Lower leg skin (tissue), 4 donors: ENCODE results near the gene CDH16. TPM values are rescaled to one million over a fixed set of nuclear protein-coding genes. Genes with fewer than 3 reads are reported as not detected.

ENCODE experiments used
- DNase-seq, 2 donors: peaks; one replicate each; pipeline ENCODE4 v3.0.0-alpha.2; 2019; ENCODE audit warnings: low spot score in 2 of 2
- H3K4me3 ChIP-seq: fragments of 200-600 bp; sonication (generic); 2 replicates; pipeline ENCODE4 v1.5.1; 2017; ENCODE audit warnings: mild to moderate bottlenecking, low read depth; ENCODE audit not compliant: poor library complexity, severe bottlenecking
- POLR2A ChIP-seq, 2 donors: fragments of 450-650 bp; IDR thresholded peaks; one replicate each; pipeline ENCODE4 v1.6.1; 2016 to 2017; ENCODE audit warnings: antibody characterized with exemption in 2 of 2, mild to moderate bottlenecking in 1 of 2, moderate library complexity in 1 of 2
- WGBS, 2 donors: methylation state at CpG; one replicate each; pipeline ENCODE4 v1.1.5; 2018; 5-methylcytosine and 5-hydroxymethylcytosine counted together
- intact Hi-C: fragments of 100-400 bp; cut with DNase I; formaldehyde crosslinking; loops from one replicate; pipeline ENCODE4 v1.15.0; 2023; ENCODE audit warnings: low total_unique reads
- total RNA-seq, 4 donors: library from RNA; depleted of rRNA; stranded (reverse); fragments of >200 nt; gene quantifications; one replicate each; pipeline ENCODE4 v1.1.0, GENCODE V29; 2016
- TF ChIP-seq, protein P1 (sequence below), 3 donors: fragments of 450-650 bp; IDR thresholded peaks; one replicate each; pipeline ENCODE4 v1.5.1; 2016; ENCODE audit warnings: antibody characterized with exemption in 3 of 3, mild to moderate bottlenecking in 3 of 3, moderate library complexity in 2 of 3

CDH16 gene
- total RNA-seq, 4 donors from 2014 or later = 0.10 to 0.58 TPM; not detected in 2

DNA sequence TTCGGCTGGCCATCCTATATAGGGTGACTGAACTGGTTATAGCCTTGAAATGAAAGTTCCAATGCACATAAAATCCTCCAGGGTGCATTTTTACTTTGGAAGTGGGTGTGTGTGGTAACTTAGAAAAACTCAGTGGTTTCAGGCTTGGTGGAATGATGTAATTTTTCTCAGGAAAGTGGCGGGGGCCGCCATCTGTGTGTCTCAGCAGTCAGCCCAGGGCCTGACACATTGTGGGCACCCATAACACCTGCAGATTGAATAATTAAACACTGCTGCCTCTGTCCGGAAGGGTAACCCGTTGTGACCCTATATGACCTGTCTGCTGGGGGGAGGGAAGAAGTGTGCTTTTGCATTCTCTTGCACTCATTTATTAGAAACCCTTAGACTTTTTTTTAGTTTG is 40.6 kb downstream of the CDH16 start:
- WGBS, 2 donors = 61 to 65% methylated on average over 5 of the region's 5 CpGs
- TF ChIP-seq, protein P1, sequence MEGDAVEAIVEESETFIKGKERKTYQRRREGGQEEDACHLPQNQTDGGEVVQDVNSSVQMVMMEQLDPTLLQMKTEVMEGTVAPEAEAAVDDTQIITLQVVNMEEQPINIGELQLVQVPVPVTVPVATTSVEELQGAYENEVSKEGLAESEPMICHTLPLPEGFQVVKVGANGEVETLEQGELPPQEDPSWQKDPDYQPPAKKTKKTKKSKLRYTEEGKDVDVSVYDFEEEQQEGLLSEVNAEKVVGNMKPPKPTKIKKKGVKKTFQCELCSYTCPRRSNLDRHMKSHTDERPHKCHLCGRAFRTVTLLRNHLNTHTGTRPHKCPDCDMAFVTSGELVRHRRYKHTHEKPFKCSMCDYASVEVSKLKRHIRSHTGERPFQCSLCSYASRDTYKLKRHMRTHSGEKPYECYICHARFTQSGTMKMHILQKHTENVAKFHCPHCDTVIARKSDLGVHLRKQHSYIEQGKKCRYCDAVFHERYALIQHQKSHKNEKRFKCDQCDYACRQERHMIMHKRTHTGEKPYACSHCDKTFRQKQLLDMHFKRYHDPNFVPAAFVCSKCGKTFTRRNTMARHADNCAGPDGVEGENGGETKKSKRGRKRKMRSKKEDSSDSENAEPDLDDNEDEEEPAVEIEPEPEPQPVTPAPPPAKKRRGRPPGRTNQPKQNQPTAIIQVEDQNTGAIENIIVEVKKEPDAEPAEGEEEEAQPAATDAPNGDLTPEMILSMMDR (IDR thresholded peaks at IDR 0.05) = no peak
- no peak for TF ChIP-seq POLR2A (IDR thresholded peaks at IDR 0.05)
- DNase-seq = no peak
- intact Hi-C loops = no loop called here
- no peak overlapping the region for H3K4me3 ChIP-seq

- H3K4me3 ChIP-seq = no peak overlapping the region
- 38 to 59% methylated on average over 1 of the region's 1 CpG for WGBS, 2 donors
- TF ChIP-seq POLR2A (IDR thresholded peaks at IDR 0.05) = no peak
- TF ChIP-seq, protein P1 (IDR thresholded peaks at IDR 0.05) = no peak
- intact Hi-C loops = no loop called here
- DNase-seq = no peak
These were observed 44.5 kb downstream of the CDH16 start for GRCh38 chr16:66874079-66874775.

GRCh38 chr16:66873685-66874055 is 45.0 kb downstream of the CDH16 start:
- intact Hi-C loops = no loop called here
- no peak for DNase-seq
- no peak for TF ChIP-seq POLR2A (IDR thresholded peaks at IDR 0.05)
- TF ChIP-seq, protein P1 (IDR thresholded peaks at IDR 0.05) = no peak
- H3K4me3 ChIP-seq = no peak overlapping the region

DNA sequence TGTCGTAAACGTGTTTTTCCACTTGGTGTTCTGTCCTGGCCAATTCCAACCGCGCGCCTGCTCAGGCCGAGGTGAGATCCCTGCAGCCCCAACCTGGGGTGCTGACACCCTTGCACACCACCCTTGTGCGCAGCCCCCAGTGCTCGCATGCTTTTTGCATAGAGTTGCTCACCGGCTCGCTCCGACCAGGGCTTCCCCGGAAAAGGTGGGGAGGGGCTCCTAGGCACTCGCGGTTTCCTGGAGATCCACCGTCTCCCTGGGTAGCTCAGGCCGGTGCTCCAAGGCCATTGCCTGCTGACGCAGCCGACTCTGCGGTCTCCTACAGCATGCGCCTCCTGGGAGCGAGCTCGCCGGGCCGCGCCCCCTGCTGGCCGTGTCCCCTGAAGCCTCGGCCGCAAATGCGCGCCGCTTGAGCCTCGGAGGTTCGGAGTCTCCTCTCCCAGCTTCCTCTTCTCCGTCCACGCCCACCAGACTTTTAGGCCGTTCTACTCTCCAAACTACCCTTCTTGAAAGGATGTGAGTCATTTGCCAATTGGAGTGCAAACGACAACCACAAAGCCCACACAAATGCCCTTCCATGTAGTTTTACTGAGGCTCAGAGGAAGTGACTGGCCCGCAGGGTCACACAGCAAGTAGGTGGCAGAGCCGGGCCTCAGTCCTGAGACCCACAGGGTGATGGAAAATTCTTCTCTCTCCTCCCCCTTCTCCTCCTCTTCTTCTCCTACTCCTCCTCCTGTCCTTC is 45.6 kb downstream of the CDH16 start:
- H3K4me3 ChIP-seq = no peak overlapping the region
- peak; percentile 84 to 98 for DNase-seq
- TF ChIP-seq, protein P1 (IDR thresholded peaks at IDR 0.05) = peak in 1 of 3 donors; percentile 77
- TF ChIP-seq POLR2A (IDR thresholded peaks at IDR 0.05) = no peak
- intact Hi-C loops = no loop called here
- WGBS, 2 donors = 4% methylated on average over 27 to 37 of the region's 39 CpGs

GRCh38 chr16:66872559-66872942 is 46.1 kb downstream of the CDH16 start:
- TF ChIP-seq, protein P1 (IDR thresholded peaks at IDR 0.05) = no peak
- TF ChIP-seq POLR2A (IDR thresholded peaks at IDR 0.05) = no peak
- no peak overlapping the region for H3K4me3 ChIP-seq
- no peak for DNase-seq
- intact Hi-C loops = no loop called here
- WGBS, 2 donors = 52 to 55% methylated on average over 4 of the region's 4 CpGs
